Measurements from ENCODE around the gene NTRK3. TPM values are rescaled to one million over a fixed set of nuclear protein-coding genes. Genes with fewer than 3 reads are reported as not detected.

The NTRK3 gene
- total and polyA plus RNA-seq, 2 of the 13 experiments (the other 11 are each of a cell fraction or from before 2014, with no cell fraction given), result not detected

- no peak for TF ChIP-seq SRSF4 (IDR thresholded peaks at IDR 0.05; ENCODE audit: low read depth, low read length, poor library complexity, severe bottlenecking)
- peak; percentile 64 for TF ChIP-seq ZNF232 (CRISPR knock-in tag; IDR thresholded peaks at IDR 0.05; ENCODE audit: borderline replicate concordance)
- no peak for TF ChIP-seq CHD4 (IDR thresholded peaks at IDR 0.05; ENCODE audit: borderline replicate concordance, low read length)
- 0 out of 2 replicates have a peak, but pooled peaks have one; percentile 37 for TF ChIP-seq ELF3 (CRISPR knock-in tag; IDR thresholded peaks at IDR 0.05)
- TF ChIP-seq MAFF (IDR thresholded peaks at IDR 0.05; ENCODE audit: low read depth, low read length), result no peak
- no peak for TF ChIP-seq ZNF468 (CRISPR knock-in tag; IDR thresholded peaks at IDR 0.05)
- no peak for TF ChIP-seq SSRP1 (CRISPR knock-in tag; IDR thresholded peaks at IDR 0.05)
- TF ChIP-seq ZNF776 (CRISPR knock-in tag; IDR thresholded peaks at IDR 0.05), result no peak
- TF ChIP-seq NFKB2 (CRISPR knock-in tag; IDR thresholded peaks at IDR 0.05; ENCODE audit: borderline replicate concordance), result no peak
- no peak for TF ChIP-seq MAFK (conservative IDR thresholded peaks at IDR 0.05 in 1 of 2, IDR thresholded peaks at IDR 0.05 in 1 of 2; ENCODE audit: low read length in 2 of 2)
- TF ChIP-seq CREB1 (IDR thresholded peaks at IDR 0.05), result no peak
- no peak for TF ChIP-seq CREB1 (CRISPR knock-in tag; IDR thresholded peaks at IDR 0.05)
- no peak for TF ChIP-seq ZFYVE20 (CRISPR knock-in tag; IDR thresholded peaks at IDR 0.05; ENCODE audit: borderline replicate concordance, low read depth)
- no peak for TF ChIP-seq KDM6A (CRISPR knock-in tag; IDR thresholded peaks at IDR 0.05; ENCODE audit: low read depth)
- no peak for TF ChIP-seq GMEB2 (CRISPR knock-in tag; IDR thresholded peaks at IDR 0.05; ENCODE audit: low read depth)
- no peak for TF ChIP-seq ZNF256 (CRISPR knock-in tag; conservative IDR thresholded peaks at IDR 0.05)
- no peak for TF ChIP-seq RNF2 (conservative IDR thresholded peaks at IDR 0.05; ENCODE audit: low read depth)
- no peak for TF ChIP-seq FIP1L1 (IDR thresholded peaks at IDR 0.05; ENCODE audit: borderline replicate concordance, insufficient read depth, low read depth, low read length)
- no peak for TF ChIP-seq ZNF724P (CRISPR knock-in tag; IDR thresholded peaks at IDR 0.05; ENCODE audit: borderline replicate concordance)
- no peak for TF ChIP-seq REL (CRISPR knock-in tag; conservative IDR thresholded peaks at IDR 0.05)
- no peak for TF ChIP-seq HNF1B (CRISPR knock-in tag; IDR thresholded peaks at IDR 0.05)
- no peak for TF ChIP-seq ZNF225 (CRISPR knock-in tag; IDR thresholded peaks at IDR 0.05)
- TF ChIP-seq HCFC1 (IDR thresholded peaks at IDR 0.05; ENCODE audit: low read depth, low read length), result no peak
- no peak for TF ChIP-seq ZMYM4 (CRISPR knock-in tag; IDR thresholded peaks at IDR 0.05)
- TF ChIP-seq ZNF292 (CRISPR knock-in tag; IDR thresholded peaks at IDR 0.05; ENCODE audit: borderline replicate concordance, low read depth), result no peak
Observed at GRCh38 chr15:88166082-88166993, 90.2 kb downstream of the NTRK3 start (continued).
